ENCODE data around the gene RAB11FIP5.

The RAB11FIP5 gene

GRCh38 chr2:73089270-73090030 is 23.3 kb downstream of the RAB11FIP5 start:
- TF ChIP-seq MYC (IDR thresholded peaks at IDR 0.05; ENCODE audit: low read depth, low read length): no peak
- TF ChIP-seq, protein P1, sequence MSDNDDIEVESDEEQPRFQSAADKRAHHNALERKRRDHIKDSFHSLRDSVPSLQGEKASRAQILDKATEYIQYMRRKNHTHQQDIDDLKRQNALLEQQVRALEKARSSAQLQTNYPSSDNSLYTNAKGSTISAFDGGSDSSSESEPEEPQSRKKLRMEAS (IDR thresholded peaks at IDR 0.05; ENCODE audit: low read depth, low read length): no peak
- TF ChIP-seq, protein P2, sequence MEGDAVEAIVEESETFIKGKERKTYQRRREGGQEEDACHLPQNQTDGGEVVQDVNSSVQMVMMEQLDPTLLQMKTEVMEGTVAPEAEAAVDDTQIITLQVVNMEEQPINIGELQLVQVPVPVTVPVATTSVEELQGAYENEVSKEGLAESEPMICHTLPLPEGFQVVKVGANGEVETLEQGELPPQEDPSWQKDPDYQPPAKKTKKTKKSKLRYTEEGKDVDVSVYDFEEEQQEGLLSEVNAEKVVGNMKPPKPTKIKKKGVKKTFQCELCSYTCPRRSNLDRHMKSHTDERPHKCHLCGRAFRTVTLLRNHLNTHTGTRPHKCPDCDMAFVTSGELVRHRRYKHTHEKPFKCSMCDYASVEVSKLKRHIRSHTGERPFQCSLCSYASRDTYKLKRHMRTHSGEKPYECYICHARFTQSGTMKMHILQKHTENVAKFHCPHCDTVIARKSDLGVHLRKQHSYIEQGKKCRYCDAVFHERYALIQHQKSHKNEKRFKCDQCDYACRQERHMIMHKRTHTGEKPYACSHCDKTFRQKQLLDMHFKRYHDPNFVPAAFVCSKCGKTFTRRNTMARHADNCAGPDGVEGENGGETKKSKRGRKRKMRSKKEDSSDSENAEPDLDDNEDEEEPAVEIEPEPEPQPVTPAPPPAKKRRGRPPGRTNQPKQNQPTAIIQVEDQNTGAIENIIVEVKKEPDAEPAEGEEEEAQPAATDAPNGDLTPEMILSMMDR (IDR thresholded peaks at IDR 0.05; ENCODE audit: low read depth, low read length): no peak
- TF ChIP-seq POLR2A (IDR thresholded peaks at IDR 0.05; ENCODE audit: extremely low read depth, insufficient read length): no peak
- H3K4me3 ChIP-seq (ENCODE audit: low read depth, low read length): no peak overlapping the region
- no peak for DNase-seq (ENCODE audit: low read depth)

GRCh38 chr2:73088703-73089102 is 24.0 kb downstream of the RAB11FIP5 start:
- H3K4me3 ChIP-seq (ENCODE audit: low read depth, low read length): no peak overlapping the region
- TF ChIP-seq MYC (IDR thresholded peaks at IDR 0.05; ENCODE audit: low read depth, low read length): no peak
- no peak for TF ChIP-seq POLR2A (IDR thresholded peaks at IDR 0.05; ENCODE audit: extremely low read depth, insufficient read length)
- TF ChIP-seq, protein P1 (IDR thresholded peaks at IDR 0.05; ENCODE audit: low read depth, low read length): no peak
- TF ChIP-seq, protein P2 (IDR thresholded peaks at IDR 0.05; ENCODE audit: low read depth, low read length): no peak
- no peak for DNase-seq (ENCODE audit: low read depth)

DNA sequence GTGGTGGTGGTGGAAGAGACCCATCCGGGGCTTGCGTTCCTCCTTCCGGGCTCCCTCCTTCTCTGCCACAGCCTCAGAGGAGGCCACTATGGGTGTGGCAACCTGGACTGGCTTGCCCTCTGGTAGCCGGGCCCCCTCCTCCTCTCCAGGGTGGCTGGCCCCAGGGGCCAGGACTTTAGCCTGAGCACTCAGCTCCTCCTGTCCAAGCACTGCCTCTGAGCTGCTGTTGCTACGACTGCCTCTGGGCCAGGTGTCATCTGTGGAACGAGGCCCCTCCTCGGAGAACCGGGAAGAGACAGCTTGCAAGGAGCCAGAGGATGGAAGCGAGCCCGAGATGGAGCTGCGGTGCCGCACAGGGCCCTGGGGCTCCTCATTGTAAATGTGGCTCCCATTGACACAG is 24.5 kb downstream of the RAB11FIP5 start:
- TF ChIP-seq MYC (IDR thresholded peaks at IDR 0.05; ENCODE audit: low read depth, low read length) (no peak), POLR2A (IDR thresholded peaks at IDR 0.05; ENCODE audit: extremely low read depth, insufficient read length) (no peak)
- TF ChIP-seq, protein P2 (IDR thresholded peaks at IDR 0.05; ENCODE audit: low read depth, low read length): no peak
- TF ChIP-seq, protein P1 (IDR thresholded peaks at IDR 0.05; ENCODE audit: low read depth, low read length): no peak
- DNase-seq (ENCODE audit: low read depth): no peak
- H3K4me3 ChIP-seq (ENCODE audit: low read depth, low read length): no peak overlapping the region

DNA sequence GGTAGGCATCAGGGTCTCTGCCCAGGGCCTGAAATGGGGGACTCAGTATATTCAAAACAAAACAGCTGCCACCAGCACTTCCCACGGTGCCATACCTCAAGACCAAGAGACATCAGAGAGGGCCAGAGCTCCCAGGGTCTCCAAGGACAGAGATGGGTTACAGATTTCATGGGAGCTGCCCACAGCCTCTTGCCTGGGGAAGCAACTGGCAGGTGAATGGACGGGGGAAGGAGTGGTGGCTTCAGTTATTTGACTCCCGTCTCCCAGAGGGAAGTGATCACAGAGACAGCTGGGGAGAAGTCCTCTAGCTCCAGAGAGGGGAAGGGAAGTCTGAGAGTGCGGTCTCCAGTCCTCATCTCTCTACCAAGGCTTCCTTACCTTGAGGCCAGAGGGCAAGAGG is 25.4 kb downstream of the RAB11FIP5 start:
- no peak overlapping the region for H3K4me3 ChIP-seq (ENCODE audit: low read depth, low read length)
- DNase-seq (ENCODE audit: low read depth): no peak
- no peak for TF ChIP-seq MYC (IDR thresholded peaks at IDR 0.05; ENCODE audit: low read depth, low read length)
- TF ChIP-seq, protein P2 (IDR thresholded peaks at IDR 0.05; ENCODE audit: low read depth, low read length): no peak
- TF ChIP-seq, protein P1 (IDR thresholded peaks at IDR 0.05; ENCODE audit: low read depth, low read length): no peak
- no peak for TF ChIP-seq POLR2A (IDR thresholded peaks at IDR 0.05; ENCODE audit: extremely low read depth, insufficient read length)

DNA sequence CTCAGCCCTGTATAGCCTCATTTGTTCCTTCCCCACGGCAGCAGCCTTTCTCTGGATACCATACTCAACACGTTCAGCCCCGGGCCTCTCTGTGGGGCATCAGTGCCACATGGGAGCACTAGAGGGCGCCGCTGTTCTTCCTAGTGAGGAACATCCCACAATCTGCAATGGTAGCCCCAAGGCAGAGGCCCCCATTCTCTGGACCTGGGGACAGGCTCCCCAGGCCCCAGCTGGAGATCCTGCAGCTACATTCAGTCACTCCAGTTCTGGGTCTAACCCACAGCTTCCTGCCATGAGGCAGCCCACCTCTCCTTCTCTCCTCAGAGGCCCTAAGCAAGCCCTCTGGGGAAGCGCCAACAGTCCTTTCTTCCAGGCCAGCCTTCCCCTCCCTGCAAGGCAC is 27.1 kb downstream of the RAB11FIP5 start:
- DNase-seq (ENCODE audit: low read depth): peak; percentile 82
- H3K4me3 ChIP-seq (ENCODE audit: low read depth, low read length): no peak overlapping the region
- no peak for TF ChIP-seq POLR2A (IDR thresholded peaks at IDR 0.05; ENCODE audit: extremely low read depth, insufficient read length)
- TF ChIP-seq, protein P1 (IDR thresholded peaks at IDR 0.05; ENCODE audit: low read depth, low read length): peak; percentile 57; the same call in 1 of the 2 replicates
- TF ChIP-seq, protein P2 (IDR thresholded peaks at IDR 0.05; ENCODE audit: low read depth, low read length): peak; percentile 95

Data from NB4 (cell line).